ENCODE data around the gene MSI1.
"Not testable (repeated sequence)": the region's sequence is repeated elsewhere in the genome, so short reads cannot be mapped to it uniquely, and the experiment has no call there.

Gene MSI1

DNA sequence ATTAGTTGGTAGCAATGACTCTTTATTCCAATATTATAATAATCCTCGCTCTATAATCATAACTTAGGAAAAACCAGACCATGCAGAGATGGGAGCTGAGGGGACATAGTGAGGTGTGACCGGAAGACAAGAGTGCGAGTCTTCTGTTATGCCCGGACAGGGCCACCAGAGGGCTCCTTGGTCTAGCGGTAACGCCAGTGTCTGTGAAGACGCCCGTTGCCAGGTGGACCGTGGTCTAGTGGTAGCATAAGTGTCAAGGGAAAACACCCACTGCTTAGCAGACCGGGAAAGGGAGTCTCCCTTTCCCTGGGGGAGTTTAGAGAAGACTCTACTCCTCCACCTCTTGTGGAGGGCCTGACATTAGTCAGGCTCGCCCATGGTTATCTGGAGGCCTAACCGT, 33.5 kb downstream of the MSI1 start:
- H3K9me3 ChIP-seq (ENCODE audit: insufficient read depth, low read length, severe bottlenecking): peaks cover 22% of the 10 kb centered on the region
- H3K27me3 ChIP-seq (ENCODE audit: insufficient read depth, low read length, poor library complexity); H3K4me1 ChIP-seq (ENCODE audit: insufficient read depth, low read length); H3K9ac ChIP-seq (ENCODE audit: low read depth, low read length); H3K79me2 ChIP-seq (ENCODE audit: insufficient read depth, low read length); H4K20me1 ChIP-seq (ENCODE audit: insufficient read depth, low read length); ATAC-seq (ENCODE audit: insufficient read depth, low read depth); DNase-seq; H2AFZ ChIP-seq (ENCODE audit: low read depth, low read length); H3K4me3 ChIP-seq (ENCODE audit: low read depth in 1 of 2, low read length in 2 of 2); H3K27ac ChIP-seq (ENCODE audit: low read length); H3K4me2 ChIP-seq (ENCODE audit: insufficient read depth, low read length); H3K36me3 ChIP-seq (ENCODE audit: insufficient read depth, low read length): not testable (repeated sequence)
- TF ChIP-seq, protein P1, sequence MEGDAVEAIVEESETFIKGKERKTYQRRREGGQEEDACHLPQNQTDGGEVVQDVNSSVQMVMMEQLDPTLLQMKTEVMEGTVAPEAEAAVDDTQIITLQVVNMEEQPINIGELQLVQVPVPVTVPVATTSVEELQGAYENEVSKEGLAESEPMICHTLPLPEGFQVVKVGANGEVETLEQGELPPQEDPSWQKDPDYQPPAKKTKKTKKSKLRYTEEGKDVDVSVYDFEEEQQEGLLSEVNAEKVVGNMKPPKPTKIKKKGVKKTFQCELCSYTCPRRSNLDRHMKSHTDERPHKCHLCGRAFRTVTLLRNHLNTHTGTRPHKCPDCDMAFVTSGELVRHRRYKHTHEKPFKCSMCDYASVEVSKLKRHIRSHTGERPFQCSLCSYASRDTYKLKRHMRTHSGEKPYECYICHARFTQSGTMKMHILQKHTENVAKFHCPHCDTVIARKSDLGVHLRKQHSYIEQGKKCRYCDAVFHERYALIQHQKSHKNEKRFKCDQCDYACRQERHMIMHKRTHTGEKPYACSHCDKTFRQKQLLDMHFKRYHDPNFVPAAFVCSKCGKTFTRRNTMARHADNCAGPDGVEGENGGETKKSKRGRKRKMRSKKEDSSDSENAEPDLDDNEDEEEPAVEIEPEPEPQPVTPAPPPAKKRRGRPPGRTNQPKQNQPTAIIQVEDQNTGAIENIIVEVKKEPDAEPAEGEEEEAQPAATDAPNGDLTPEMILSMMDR (IDR thresholded peaks at IDR 0.05; ENCODE audit: borderline replicate concordance, extremely low read depth, low read length, poor library complexity, severe bottlenecking): peak; percentile 19

DNA sequence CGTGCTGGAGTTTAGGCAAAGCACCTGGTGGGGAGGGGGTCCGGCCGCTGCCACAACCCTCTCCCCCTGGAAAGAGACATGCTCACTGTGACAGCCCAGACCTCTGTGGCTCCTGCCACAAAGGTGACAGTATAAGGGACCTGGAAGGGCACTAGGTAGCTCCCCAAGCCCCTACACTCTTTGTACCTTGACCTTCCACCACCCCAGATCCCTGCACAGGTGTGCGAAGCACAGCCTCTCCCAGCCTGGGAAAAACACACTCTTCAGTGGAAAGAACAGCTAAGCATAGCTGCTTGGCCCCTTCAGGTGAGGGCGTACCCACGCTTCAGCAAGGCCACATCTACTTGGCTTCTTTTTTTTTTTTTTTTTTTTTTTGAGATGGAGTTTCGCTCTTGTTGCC, 36.4 kb downstream of the MSI1 start:
- no peak for ATAC-seq (ENCODE audit: insufficient read depth, low read depth)
- Histone ChIP-seq H3K9me3 (ENCODE audit: insufficient read depth, low read length, severe bottlenecking) (peaks cover 17% of the 10 kb centered on the region), H3K79me2 (ENCODE audit: insufficient read depth, low read length) (no peaks in the 10 kb centered on the region), H3K27ac (ENCODE audit: low read length) (no peak overlapping the region), H4K20me1 (ENCODE audit: insufficient read depth, low read length) (no peaks in the 10 kb centered on the region), H2AFZ (ENCODE audit: low read depth, low read length) (no peak overlapping the region), H3K9ac (ENCODE audit: low read depth, low read length) (no peak overlapping the region), H3K27me3 (ENCODE audit: insufficient read depth, low read length, poor library complexity) (peaks cover 3% of the 10 kb centered on the region), H3K4me1 (ENCODE audit: insufficient read depth, low read length) (no peaks in the 10 kb centered on the region), H3K4me2 (ENCODE audit: insufficient read depth, low read length) (no peak overlapping the region), H3K36me3 (ENCODE audit: insufficient read depth, low read length) (no peaks in the 10 kb centered on the region), H3K4me3 (ENCODE audit: low read depth in 1 of 2, low read length in 2 of 2) (no peak overlapping the region)
- DNase-seq: no peak
- no peak for TF ChIP-seq EZH2 (IDR thresholded peaks at IDR 0.05; ENCODE audit: borderline replicate concordance, low read depth, low read length, severe bottlenecking)
- TF ChIP-seq, protein P1 (IDR thresholded peaks at IDR 0.05; ENCODE audit: borderline replicate concordance, extremely low read depth, low read length, poor library complexity, severe bottlenecking): no peak

DNA sequence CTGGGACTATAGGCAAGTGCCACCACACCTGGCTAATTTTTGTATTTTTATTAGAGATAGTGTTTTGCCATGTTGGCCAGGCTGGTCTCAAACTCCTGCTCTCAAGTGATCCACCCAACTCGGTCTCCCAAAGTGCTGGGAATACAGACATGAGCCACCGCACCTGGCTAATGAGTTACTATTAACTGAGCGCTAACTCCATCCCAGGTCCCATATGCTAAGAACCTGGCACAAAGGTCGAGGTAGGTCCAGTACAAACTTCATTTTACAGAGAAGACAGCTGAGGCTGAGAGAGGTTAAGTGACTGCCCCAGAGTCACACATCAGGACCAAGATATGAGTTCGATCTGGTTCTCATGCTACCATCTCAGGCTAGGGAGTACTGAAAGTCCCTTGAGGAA, 36.9 kb downstream of the MSI1 start:
- no peak overlapping the region for H3K4me2 ChIP-seq (ENCODE audit: insufficient read depth, low read length)

More for the DNA sequence above, 36.9 kb downstream of the MSI1 start:
- Histone ChIP-seq H3K27ac (ENCODE audit: low read length) (no peak overlapping the region), H3K9ac (ENCODE audit: low read depth, low read length) (no peak overlapping the region), H4K20me1 (ENCODE audit: insufficient read depth, low read length) (no peaks in the 10 kb centered on the region), H3K79me2 (ENCODE audit: insufficient read depth, low read length) (no peaks in the 10 kb centered on the region), H2AFZ (ENCODE audit: low read depth, low read length) (no peak overlapping the region), H3K9me3 (ENCODE audit: insufficient read depth, low read length, severe bottlenecking) (peaks cover 12% of the 10 kb centered on the region), H3K36me3 (ENCODE audit: insufficient read depth, low read length) (no peaks in the 10 kb centered on the region), H3K4me1 (ENCODE audit: insufficient read depth, low read length) (no peaks in the 10 kb centered on the region), H3K27me3 (ENCODE audit: insufficient read depth, low read length, poor library complexity) (peaks cover 3% of the 10 kb centered on the region), H3K4me3 (ENCODE audit: low read depth in 1 of 2, low read length in 2 of 2) (no peak overlapping the region)
- ATAC-seq (ENCODE audit: insufficient read depth, low read depth) (no peak), DNase-seq (no peak)
- TF ChIP-seq, protein P1 (IDR thresholded peaks at IDR 0.05; ENCODE audit: borderline replicate concordance, extremely low read depth, low read length, poor library complexity, severe bottlenecking): no peak
- TF ChIP-seq EZH2 (IDR thresholded peaks at IDR 0.05; ENCODE audit: borderline replicate concordance, low read depth, low read length, severe bottlenecking): no peak

Measured in DND-41 (cell line).